Measurements from ENCODE around the gene FLNB.

The FLNB gene

GRCh38 chr3:58092521-58092920, 84.3 kb downstream of the FLNB start:
- in situ Hi-C loops (cut with HindIII; ENCODE audit: low sequenced_read_pairs), result no loop called here
- H3K4me3 ChIP-seq (ENCODE audit: low read depth, low read length), result no peak overlapping the region
- TF ChIP-seq CTCF (IDR thresholded peaks at IDR 0.05; ENCODE audit: low read depth, low read length), result no peak
- DNase-seq (ENCODE audit: low read depth, low spot score), result no peak

GRCh38 chr3:58093574-58094195, 85.5 kb downstream of the FLNB start:
- H3K4me3 ChIP-seq (ENCODE audit: low read depth, low read length), result no peak overlapping the region
- in situ Hi-C loops (cut with HindIII; ENCODE audit: low sequenced_read_pairs), result no loop called here
- no peak for TF ChIP-seq CTCF (IDR thresholded peaks at IDR 0.05; ENCODE audit: low read depth, low read length)
- peak; percentile 82 for DNase-seq (ENCODE audit: low read depth, low spot score)

GRCh38 chr3:58094657-58095056, 86.4 kb downstream of the FLNB start:
- no peak overlapping the region for H3K4me3 ChIP-seq (ENCODE audit: low read depth, low read length)
- no peak for DNase-seq (ENCODE audit: low read depth, low spot score)
- no peak for TF ChIP-seq CTCF (IDR thresholded peaks at IDR 0.05; ENCODE audit: low read depth, low read length)
- in situ Hi-C loops (cut with HindIII; ENCODE audit: low sequenced_read_pairs), result no loop called here

GRCh38 chr3:58095603-58096138, 87.4 kb downstream of the FLNB start:
- no peak for TF ChIP-seq CTCF (IDR thresholded peaks at IDR 0.05; ENCODE audit: low read depth, low read length)
- no peak for DNase-seq (ENCODE audit: low read depth, low spot score)
- H3K4me3 ChIP-seq (ENCODE audit: low read depth, low read length), result no peak overlapping the region
- in situ Hi-C loops (cut with HindIII; ENCODE audit: low sequenced_read_pairs), result no loop called here

GRCh38 chr3:58098531-58098930, 90.3 kb downstream of the FLNB start:
- H3K4me3 ChIP-seq (ENCODE audit: low read depth, low read length), result no peak overlapping the region
- no peak for TF ChIP-seq CTCF (IDR thresholded peaks at IDR 0.05; ENCODE audit: low read depth, low read length)
- no peak for DNase-seq (ENCODE audit: low read depth, low spot score)
- in situ Hi-C loops (cut with HindIII; ENCODE audit: low sequenced_read_pairs), result no loop called here

- in situ Hi-C loops (cut with HindIII; ENCODE audit: low sequenced_read_pairs), result no loop called here
- no peak for DNase-seq (ENCODE audit: low read depth, low spot score)
- TF ChIP-seq CTCF (IDR thresholded peaks at IDR 0.05; ENCODE audit: low read depth, low read length), result no peak
- no peak overlapping the region for H3K4me3 ChIP-seq (ENCODE audit: low read depth, low read length)
These were observed 91.6 kb downstream of the FLNB start for GRCh38 chr3:58099865-58100264.

All from astrocyte of the spinal cord (primary cell).